Omental fat pad (tissue), 4 donors: ENCODE data around the gene DNM3. TPM values are rescaled to one million over a fixed set of nuclear protein-coding genes. Genes with fewer than 3 reads are reported as not detected.

Experiments
- ATAC-seq: fragments of 150-250 bp; one replicate; pipeline ENCODE4 v1.9.1; 2016; ENCODE audit warnings: mild to moderate bottlenecking, moderate library complexity; ENCODE audit not compliant: low FRiP score
- DNase-seq: peaks from one replicate; pipeline ENCODE4 v3.0.0-alpha.2; 2019; ENCODE audit warnings: low spot score
- CTCF ChIP-seq, 3 donors: fragments of 450-650 bp; IDR thresholded peaks; one replicate each; pipeline ENCODE4 v1.5.1; 2016 to 2017; ENCODE audit warnings: antibody characterized with exemption in 3 of 3, mild to moderate bottlenecking in 3 of 3, moderate library complexity in 2 of 3
- total RNA-seq, 4 donors: library from RNA; depleted of rRNA; stranded (reverse); fragments of >200 nt; gene quantifications; one replicate each; pipeline ENCODE4 v1.1.0, GENCODE V29; 2016

Gene DNM3
- total RNA-seq, 4 donors from 2014 or later: 2.9 to 15.8 (median 5.5) TPM

DNA sequence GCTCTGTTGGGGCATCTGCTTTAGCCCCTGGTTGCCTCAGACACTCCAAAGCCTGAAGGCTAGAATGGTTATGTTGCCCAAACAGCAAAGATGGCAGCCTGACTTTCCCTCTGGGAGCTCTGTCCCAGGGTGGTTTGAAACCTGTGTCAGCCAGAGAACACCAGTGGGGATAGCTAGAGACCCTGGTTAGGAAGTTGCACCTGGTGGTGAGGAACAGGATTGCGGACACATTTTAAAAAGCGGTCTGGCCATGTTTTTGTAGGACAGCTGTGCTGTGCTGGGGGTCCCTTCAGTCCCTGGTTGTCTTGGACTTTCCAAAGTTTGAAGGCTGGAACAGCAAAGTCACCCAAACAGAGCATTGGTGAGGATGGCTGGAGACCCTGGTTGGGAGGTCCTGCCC, 87.8 kb downstream of the DNM3 start:
- no peak for TF ChIP-seq CTCF (IDR thresholded peaks at IDR 0.05)
- ATAC-seq: no peak
- no peak for DNase-seq

DNA sequence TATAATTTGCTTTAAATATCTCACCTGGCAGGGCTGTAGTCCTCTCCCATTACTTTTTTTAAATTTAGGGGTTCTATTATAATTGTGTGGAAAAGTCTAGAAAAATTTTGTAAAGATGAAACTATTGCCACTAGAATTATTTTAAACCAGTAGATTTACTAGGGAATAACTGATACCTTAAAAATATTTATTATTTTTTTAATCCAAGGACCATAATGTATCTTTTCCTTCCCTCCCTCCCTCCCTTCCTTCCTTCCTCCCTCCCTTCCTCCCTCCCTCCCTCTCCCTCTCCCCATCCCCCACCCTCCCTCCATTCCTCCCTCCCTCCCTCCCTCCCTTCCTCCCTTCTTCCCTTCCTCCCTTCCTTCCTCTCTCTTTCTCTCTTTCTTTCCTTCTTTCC, 90.5 kb downstream of the DNM3 start:
- no peak for TF ChIP-seq CTCF (IDR thresholded peaks at IDR 0.05)
- ATAC-seq (no peak), DNase-seq (no peak)

GRCh38 chr1:171934664-171935063, 93.4 kb downstream of the DNM3 start:
- DNase-seq: no peak
- TF ChIP-seq CTCF (IDR thresholded peaks at IDR 0.05): no peak
- no peak for ATAC-seq

DNA sequence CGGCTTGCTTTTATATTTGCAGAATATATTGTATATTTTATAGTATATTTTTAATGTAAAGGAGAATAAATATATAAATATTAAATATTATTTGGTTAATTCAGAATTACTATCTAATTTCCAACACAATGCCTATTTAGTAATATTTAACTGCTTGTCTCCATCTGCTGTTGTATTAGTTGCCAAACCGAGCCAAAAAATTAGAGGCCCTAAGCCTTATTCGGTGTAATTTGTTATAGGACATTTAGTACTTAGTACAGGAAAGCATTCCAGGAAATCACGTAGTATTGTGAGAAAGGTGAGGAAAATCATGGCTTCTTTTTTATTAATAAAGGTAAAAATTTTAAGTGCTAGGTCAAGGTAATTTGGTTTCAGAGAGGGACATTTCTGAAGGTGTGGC, 93.8 kb downstream of the DNM3 start:
- TF ChIP-seq CTCF (IDR thresholded peaks at IDR 0.05): no peak
- ATAC-seq (no peak), DNase-seq (no peak)

DNA sequence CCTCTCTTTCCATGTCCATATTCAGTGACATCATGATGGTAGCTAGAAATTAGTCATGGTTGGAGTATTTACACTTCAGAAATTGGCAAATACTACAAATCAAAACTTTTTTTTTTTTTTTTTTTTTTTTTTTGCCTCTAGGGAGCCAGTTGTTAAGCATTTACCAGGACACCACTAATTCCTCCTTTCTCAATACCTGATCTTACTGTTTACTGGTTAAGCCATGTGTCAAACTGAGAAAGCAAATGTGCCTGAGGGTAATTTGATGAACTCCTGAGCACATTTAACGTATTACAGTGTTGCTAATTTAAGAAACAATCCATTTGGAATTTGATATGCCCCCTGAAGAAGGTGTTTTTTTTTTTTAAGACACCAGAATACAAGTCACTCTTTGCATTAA, 94.4 kb downstream of the DNM3 start:
- no peak for TF ChIP-seq CTCF (IDR thresholded peaks at IDR 0.05)
- ATAC-seq (no peak), DNase-seq (no peak)

DNA sequence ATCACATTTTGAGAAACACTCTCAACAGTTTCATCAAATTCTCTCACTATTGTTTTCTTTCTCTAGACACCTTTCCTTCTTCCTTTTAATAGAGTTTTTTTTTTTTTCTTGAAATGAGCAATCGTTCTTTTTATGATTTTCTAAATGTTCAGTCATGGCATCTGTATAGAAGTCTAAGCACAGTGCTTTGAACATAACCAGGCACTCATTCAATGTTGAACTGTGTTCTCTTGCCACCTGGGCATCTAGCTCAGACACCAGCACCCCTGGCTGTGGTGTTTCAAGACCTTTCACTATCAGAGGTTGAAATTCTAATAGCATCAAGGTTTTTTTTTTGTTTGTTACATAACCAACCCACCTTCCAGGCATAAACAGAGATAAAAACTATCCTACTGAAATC, 96.6 kb downstream of the DNM3 start:
- DNase-seq (no peak), ATAC-seq (no peak)
- no peak for TF ChIP-seq CTCF (IDR thresholded peaks at IDR 0.05)

- ATAC-seq: no peak
- no peak for TF ChIP-seq CTCF (IDR thresholded peaks at IDR 0.05)
- no peak for DNase-seq
These were observed 98.4 kb downstream of the DNM3 start for GRCh38 chr1:171939740-171940139.
